Activated CD4-positive, alpha-beta T cell treated with anti-CD3 and anti-CD28 coated beads, Interleukin-2, amount 10 ng/mL, durations not matched to agents 7 days and 5 days (primary cell): Measurements from ENCODE around the gene DLX2. TPM values are rescaled to one million over a fixed set of nuclear protein-coding genes. Genes with fewer than 3 reads are reported as not detected.
"Not testable (repeated sequence)": the region's sequence is repeated elsewhere in the genome, so short reads cannot be mapped to it uniquely, and the experiment has no call there.

Source experiments
- CTCF ChIA-PET: fragments of 350-600 bp; sonication (Branson Sonifier 250); formaldehyde crosslinking; loops from one replicate; lab custom pipeline; 2021; ENCODE audit warnings: antibody characterized with exemption; lab: Charles Lee
- POLR2A ChIA-PET: fragments of 350-600 bp; sonication (Branson Sonifier 250); formaldehyde crosslinking; loops from one replicate; lab custom pipeline; 2021; ENCODE audit warnings: antibody characterized with exemption; lab: Charles Lee
- DNase-seq: peaks from one replicate; pipeline ENCODE4 v3.0.0-alpha.2; 2020
- H3K27ac Mint-ChIP-seq: one replicate; pipeline ENCODE4 v1.8.0; 2021; ENCODE audit warnings: mild to moderate bottlenecking, moderate library complexity, mixed read lengths
- H3K27me3 Mint-ChIP-seq: one replicate; pipeline ENCODE4 v1.8.0; 2021; ENCODE audit warnings: mixed read lengths
- H3K36me3 Mint-ChIP-seq: one replicate; pipeline ENCODE4 v1.8.0; 2021; ENCODE audit warnings: low read depth, mixed read lengths
- H3K4me1 Mint-ChIP-seq: one replicate; pipeline ENCODE4 v1.8.0; 2021; ENCODE audit warnings: mixed read lengths
- H3K4me3 Mint-ChIP-seq: one replicate; pipeline ENCODE4 v1.8.0; 2021; ENCODE audit warnings: mild to moderate bottlenecking, moderate library complexity, mixed read lengths
- H3K9me3 Mint-ChIP-seq: one replicate; pipeline ENCODE4 v1.8.0; 2021; ENCODE audit warnings: mixed read lengths
- total RNA-seq, 2 experiments: library from RNA; stranded (reverse); gene quantifications; one replicate each; pipeline ENCODE4 v1.2.3, GENCODE V29; 2021

DLX2 gene
- total RNA-seq, 2 experiments from 2014 or later = not detected

GRCh38 chr2:172082105-172082943 is 20.4 kb downstream of the DLX2 start:
- Mint-ChIP-seq H3K36me3 (peaks cover 11% of the 10 kb centered on the region), H3K27ac (peak overlapping the region; percentile 41), H3K27me3 (peaks cover 89% of the 10 kb centered on the region), H3K9me3 (no peaks in the 10 kb centered on the region), H3K4me1 (peaks cover 54% of the 10 kb centered on the region), H3K4me3 (no peak overlapping the region)
- POLR2A ChIA-PET = no interaction called here
- CTCF ChIA-PET = interaction anchor here (0.5 to 2.0 kb wide), 9 partner anchors 11 to 470 kb away, joined by 3 to 6 read pairs (median 3); partner anchors contain the start of gene DLX2
- no peak for DNase-seq

- Mint-ChIP-seq H3K27ac (no peak overlapping the region), H3K9me3 (no peaks in the 10 kb centered on the region), H3K4me3 (no peak overlapping the region), H3K4me1 (peaks cover 45% of the 10 kb centered on the region), H3K36me3 (peaks cover 11% of the 10 kb centered on the region), H3K27me3 (peaks cover 86% of the 10 kb centered on the region)
- ChIA-PET POLR2A (no interaction called here), CTCF (interaction anchor here (0.6 to 1.3 kb wide), 4 partner anchors 18 to 40 kb away, joined by 3 read pairs; partner anchors contain the start of gene DLX2)
- DNase-seq = no peak
Measured at GRCh38 chr2:172081221-172082022, 21.3 kb downstream of the DLX2 start.

GRCh38 chr2:172080641-172081220 is 22.0 kb downstream of the DLX2 start:
- H3K27me3 Mint-ChIP-seq = peaks cover 82% of the 10 kb centered on the region
- DNase-seq = no peak
- H3K4me1 Mint-ChIP-seq = peaks cover 39% of the 10 kb centered on the region
- POLR2A ChIA-PET = no interaction called here
- H3K9me3 Mint-ChIP-seq = no peaks in the 10 kb centered on the region
- CTCF ChIA-PET = interaction anchor here (0.9 kb wide), 1 partner anchor 19 kb away, joined by 3 read pairs; no protein-coding TSS in a partner anchor
- peak overlapping the region; percentile 65 for H3K27ac Mint-ChIP-seq
- peaks cover 11% of the 10 kb centered on the region for H3K36me3 Mint-ChIP-seq
- H3K4me3 Mint-ChIP-seq = peak overlapping the region; percentile 28

GRCh38 chr2:172079838-172080640 is 22.7 kb downstream of the DLX2 start:
- Mint-ChIP-seq H3K4me3 (peak overlapping the region; percentile 24), H3K27ac (peak overlapping the region; percentile 65), H3K9me3 (no peaks in the 10 kb centered on the region), H3K36me3 (peaks cover 8% of the 10 kb centered on the region), H3K27me3 (peaks cover 76% of the 10 kb centered on the region), H3K4me1 (peaks cover 33% of the 10 kb centered on the region)
- ChIA-PET POLR2A (no interaction called here), CTCF (no interaction called here)
- no peak for DNase-seq

GRCh38 chr2:172079416-172079815 is 23.3 kb downstream of the DLX2 start:
- ChIA-PET CTCF (no interaction called here), POLR2A (no interaction called here)
- peaks cover 27% of the 10 kb centered on the region for H3K4me1 Mint-ChIP-seq
- no peak overlapping the region for H3K4me3 Mint-ChIP-seq
- no peaks in the 10 kb centered on the region for H3K9me3 Mint-ChIP-seq
- peaks cover 8% of the 10 kb centered on the region for H3K36me3 Mint-ChIP-seq
- no peak overlapping the region for H3K27ac Mint-ChIP-seq
- no peak for DNase-seq
- H3K27me3 Mint-ChIP-seq = peaks cover 70% of the 10 kb centered on the region

GRCh38 chr2:172074254-172074653 is 28.4 kb downstream of the DLX2 start:
- H3K4me3 Mint-ChIP-seq = no peak overlapping the region
- no peaks in the 10 kb centered on the region for H3K9me3 Mint-ChIP-seq
- no peak overlapping the region for H3K27ac Mint-ChIP-seq
- POLR2A ChIA-PET = no interaction called here
- no peaks in the 10 kb centered on the region for H3K4me1 Mint-ChIP-seq
- CTCF ChIA-PET = no interaction called here
- no peaks in the 10 kb centered on the region for H3K36me3 Mint-ChIP-seq
- no peak for DNase-seq
- peaks cover 31% of the 10 kb centered on the region for H3K27me3 Mint-ChIP-seq

GRCh38 chr2:172073518-172073917 is 29.2 kb downstream of the DLX2 start:
- H3K4me1 Mint-ChIP-seq = no peaks in the 10 kb centered on the region
- ChIA-PET POLR2A (no interaction called here), CTCF (interaction anchor here (0.9 kb wide), 1 partner anchor 13 kb away, joined by 3 read pairs; no protein-coding TSS in a partner anchor)
- H3K27me3 Mint-ChIP-seq = peaks cover 24% of the 10 kb centered on the region
- no peaks in the 10 kb centered on the region for H3K36me3 Mint-ChIP-seq
- H3K27ac Mint-ChIP-seq = no peak overlapping the region
- no peak for DNase-seq
- H3K9me3 Mint-ChIP-seq = no peaks in the 10 kb centered on the region
- H3K4me3 Mint-ChIP-seq = no peak overlapping the region

GRCh38 chr2:172072706-172073105 is 30.0 kb downstream of the DLX2 start:
- H3K4me3 Mint-ChIP-seq = no peak overlapping the region
- H3K4me1 Mint-ChIP-seq = no peaks in the 10 kb centered on the region
- no peak overlapping the region for H3K27ac Mint-ChIP-seq
- ChIA-PET CTCF (interaction anchor here (0.7 to 0.9 kb wide), 3 partner anchors 11 to 213 kb away, joined by 3 read pairs; no protein-coding TSS in a partner anchor), POLR2A (no interaction called here)
- DNase-seq = no peak
- H3K27me3 Mint-ChIP-seq = peaks cover 18% of the 10 kb centered on the region
- no peaks in the 10 kb centered on the region for H3K9me3 Mint-ChIP-seq
- H3K36me3 Mint-ChIP-seq = no peaks in the 10 kb centered on the region

- Mint-ChIP-seq H3K36me3 (peaks cover 1% of the 10 kb centered on the region), H3K4me1 (no peaks in the 10 kb centered on the region), H3K27ac (no peak overlapping the region), H3K27me3 (peaks cover 18% of the 10 kb centered on the region), H3K4me3 (no peak overlapping the region), H3K9me3 (no peaks in the 10 kb centered on the region)
- CTCF ChIA-PET = interaction anchor here (0.7 to 0.9 kb wide), 2 partner anchors 10 to 213 kb away, joined by 3 read pairs; no protein-coding TSS in a partner anchor
- POLR2A ChIA-PET = no interaction called here
- no peak for DNase-seq
Measured at GRCh38 chr2:172072303-172072702, 30.4 kb downstream of the DLX2 start.

GRCh38 chr2:172070936-172071335 is 31.8 kb downstream of the DLX2 start:
- ChIA-PET CTCF (no interaction called here), POLR2A (no interaction called here)
- Mint-ChIP-seq H3K27me3 (peaks cover 10% of the 10 kb centered on the region), H3K27ac (no peak overlapping the region), H3K4me3 (no peak overlapping the region), H3K36me3 (peaks cover 1% of the 10 kb centered on the region), H3K9me3 (no peaks in the 10 kb centered on the region), H3K4me1 (peaks cover 3% of the 10 kb centered on the region)
- DNase-seq = no peak

- H3K4me1 Mint-ChIP-seq, DNase-seq, H3K27me3 Mint-ChIP-seq, H3K27ac Mint-ChIP-seq, H3K36me3 Mint-ChIP-seq, POLR2A ChIA-PET, H3K4me3 Mint-ChIP-seq, H3K9me3 Mint-ChIP-seq: not testable (repeated sequence)
- CTCF ChIA-PET = interaction anchor here (1.0 kb wide), 1 partner anchor 11 kb away, joined by 3 read pairs; no protein-coding TSS in a partner anchor
Measured at GRCh38 chr2:172067905-172068304, 34.8 kb downstream of the DLX2 start.

GRCh38 chr2:172066394-172066886 is 36.3 kb downstream of the DLX2 start:
- Mint-ChIP-seq H3K27me3 (peaks cover 2% of the 10 kb centered on the region), H3K27ac (no peak overlapping the region), H3K4me1 (peaks cover 3% of the 10 kb centered on the region), H3K4me3 (no peak overlapping the region), H3K36me3 (peaks cover 3% of the 10 kb centered on the region), H3K9me3 (no peaks in the 10 kb centered on the region)
- ChIA-PET POLR2A (no interaction called here), CTCF (no interaction called here)
- no peak for DNase-seq
